ENCODE measurements around the gene DNAJC6.

Gene DNAJC6

DNA sequence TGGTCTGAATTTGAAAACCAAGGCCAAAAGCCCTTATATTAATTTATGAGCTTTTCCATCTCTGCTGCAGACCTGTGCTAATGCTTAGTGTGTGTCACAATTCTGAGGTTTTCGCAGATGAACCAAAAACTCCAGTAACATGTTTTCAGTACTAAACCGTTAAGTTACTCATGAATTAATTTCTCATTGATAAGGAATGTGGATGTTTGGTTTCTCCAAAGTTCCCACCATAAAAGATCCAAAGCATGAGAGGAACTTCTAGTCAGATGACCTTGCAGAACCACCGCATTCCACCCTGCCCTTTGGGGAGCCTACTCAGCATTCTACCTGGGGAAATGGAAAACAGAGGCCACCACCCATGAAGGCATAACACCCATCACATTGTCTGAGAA is 103.6 kb downstream of the DNAJC6 start:
- no peak overlapping the region for H3K27ac ChIP-seq
- TF ChIP-seq, protein P1, sequence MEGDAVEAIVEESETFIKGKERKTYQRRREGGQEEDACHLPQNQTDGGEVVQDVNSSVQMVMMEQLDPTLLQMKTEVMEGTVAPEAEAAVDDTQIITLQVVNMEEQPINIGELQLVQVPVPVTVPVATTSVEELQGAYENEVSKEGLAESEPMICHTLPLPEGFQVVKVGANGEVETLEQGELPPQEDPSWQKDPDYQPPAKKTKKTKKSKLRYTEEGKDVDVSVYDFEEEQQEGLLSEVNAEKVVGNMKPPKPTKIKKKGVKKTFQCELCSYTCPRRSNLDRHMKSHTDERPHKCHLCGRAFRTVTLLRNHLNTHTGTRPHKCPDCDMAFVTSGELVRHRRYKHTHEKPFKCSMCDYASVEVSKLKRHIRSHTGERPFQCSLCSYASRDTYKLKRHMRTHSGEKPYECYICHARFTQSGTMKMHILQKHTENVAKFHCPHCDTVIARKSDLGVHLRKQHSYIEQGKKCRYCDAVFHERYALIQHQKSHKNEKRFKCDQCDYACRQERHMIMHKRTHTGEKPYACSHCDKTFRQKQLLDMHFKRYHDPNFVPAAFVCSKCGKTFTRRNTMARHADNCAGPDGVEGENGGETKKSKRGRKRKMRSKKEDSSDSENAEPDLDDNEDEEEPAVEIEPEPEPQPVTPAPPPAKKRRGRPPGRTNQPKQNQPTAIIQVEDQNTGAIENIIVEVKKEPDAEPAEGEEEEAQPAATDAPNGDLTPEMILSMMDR (IDR thresholded peaks at IDR 0.05): no peak
- no peak overlapping the region for H3K4me3 ChIP-seq
- no peak for DNase-seq (ENCODE audit: low spot score)

GRCh38 chr1:65414538-65414937 is 105.2 kb downstream of the DNAJC6 start:
- Histone ChIP-seq H3K27ac (no peak overlapping the region), H3K4me3 (no peak overlapping the region)
- TF ChIP-seq, protein P1 (IDR thresholded peaks at IDR 0.05): no peak
- DNase-seq (ENCODE audit: low spot score): no peak

DNA sequence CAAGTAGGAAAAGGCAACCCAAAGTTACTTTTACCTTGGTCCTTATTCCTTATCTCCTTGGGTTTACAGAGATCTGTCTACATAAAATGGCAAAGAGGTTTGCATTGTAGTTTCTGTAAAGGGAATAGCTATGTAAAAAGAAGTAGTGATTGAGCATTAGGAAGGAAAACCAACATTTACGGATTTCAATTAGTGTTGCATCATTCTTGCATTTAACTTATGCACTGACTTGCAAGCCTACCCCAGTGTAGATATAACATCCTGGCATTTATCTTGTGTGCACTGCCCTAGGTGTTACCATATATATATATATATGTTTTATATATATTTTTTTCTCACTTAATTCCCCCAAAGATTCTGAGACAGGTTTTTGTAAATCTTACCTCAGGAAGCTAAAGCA is 107.4 kb downstream of the DNAJC6 start:
- no peak overlapping the region for H3K4me3 ChIP-seq
- H3K27ac ChIP-seq: no peak overlapping the region
- DNase-seq (ENCODE audit: low spot score): no peak
- TF ChIP-seq, protein P1 (IDR thresholded peaks at IDR 0.05): no peak

GRCh38 chr1:65417729-65418128 is 108.4 kb downstream of the DNAJC6 start:
- no peak overlapping the region for H3K27ac ChIP-seq
- no peak overlapping the region for H3K4me3 ChIP-seq
- DNase-seq (ENCODE audit: low spot score): no peak
- TF ChIP-seq, protein P1 (IDR thresholded peaks at IDR 0.05): no peak

DNA sequence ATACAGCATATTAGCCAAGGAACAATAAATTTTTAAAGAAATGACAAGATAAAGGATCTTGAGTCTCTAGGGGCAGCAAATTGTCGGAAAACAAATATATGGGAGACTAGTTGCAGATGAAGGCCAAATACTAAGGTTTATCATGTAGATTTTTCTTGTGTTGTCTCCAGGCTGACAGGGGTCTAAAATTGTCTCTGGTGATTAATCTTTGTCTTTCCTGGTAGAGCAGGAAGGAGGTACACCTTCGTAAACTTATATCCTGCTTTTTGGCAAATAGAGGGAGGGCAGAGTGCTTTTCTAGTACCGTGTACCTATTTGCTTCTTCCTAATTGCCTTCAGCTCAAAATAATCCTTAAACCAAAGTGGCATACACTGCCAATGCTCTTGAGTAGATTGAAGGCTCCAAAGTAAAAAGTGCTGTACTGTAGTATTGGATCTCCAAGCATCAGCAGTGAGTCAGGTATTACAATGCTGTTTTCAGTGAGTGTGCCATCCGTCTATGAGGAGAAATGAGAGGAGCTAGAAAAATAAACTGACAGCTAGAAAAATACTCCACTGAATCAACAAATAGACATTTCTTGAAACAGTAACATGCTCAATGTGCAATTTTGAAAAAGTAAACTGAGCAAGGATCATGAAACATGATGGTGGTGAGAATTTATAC is 109.3 kb downstream of the DNAJC6 start:
- TF ChIP-seq, protein P1 (IDR thresholded peaks at IDR 0.05): no peak
- Histone ChIP-seq H3K4me3 (no peak overlapping the region), H3K27ac (peak overlapping the region in 1 of 2 donors; percentile 99)
- no peak for DNase-seq (ENCODE audit: low spot score)

- Histone ChIP-seq H3K4me3 (peak overlapping the region; percentile 95), H3K27ac (peak overlapping the region; percentile 97 to 99)
- peak; percentile 99 for DNase-seq (ENCODE audit: low spot score)
- TF ChIP-seq, protein P1 (IDR thresholded peaks at IDR 0.05): no peak
Measured at GRCh38 chr1:65419681-65420589, 110.6 kb downstream of the DNAJC6 start.
